Activated T-helper 2 cell treated with anti-CD3 and anti-CD28 coated beads, Interferon-gamma antibody, Interleukin-2, Interleukin-4, amounts not matched to agents 10 μg/mL and 5 μg/mL and 100 μg/mL, durations not matched to agents 14 hours and 24 hours and 36 hours (primary cell): ENCODE data around the gene C21orf58. TPM values are rescaled to one million over a fixed set of nuclear protein-coding genes. Genes with fewer than 3 reads are reported as not detected.

Source experiments
- DNase-seq: peaks from one replicate; pipeline ENCODE4 v3.0.0; 2021; ENCODE audit warnings: low spot score
- H3K27ac Mint-ChIP-seq: one replicate; pipeline ENCODE4 v1.8.0; 2021; ENCODE audit warnings: mixed read lengths
- H3K27me3 Mint-ChIP-seq: one replicate; pipeline ENCODE4 v1.8.0; 2021; ENCODE audit warnings: low read depth, mixed read lengths
- H3K36me3 Mint-ChIP-seq: one replicate; pipeline ENCODE4 v1.8.0; 2021; ENCODE audit warnings: low read depth, mixed read lengths
- H3K4me1 Mint-ChIP-seq: one replicate; pipeline ENCODE4 v1.8.0; 2021; ENCODE audit warnings: low read depth, mixed read lengths
- H3K4me3 Mint-ChIP-seq: one replicate; pipeline ENCODE4 v1.8.0; 2021; ENCODE audit warnings: low read depth, mild to moderate bottlenecking, moderate library complexity, mixed read lengths
- H3K9me3 Mint-ChIP-seq: one replicate; pipeline ENCODE4 v1.8.0; 2021; ENCODE audit warnings: mixed read lengths
- intact Hi-C: fragments of 100-400 bp; cut with micrococcal nuclease; formaldehyde crosslinking; loops from one replicate; pipeline ENCODE4 v1.15.1; 2023
- total RNA-seq: library from RNA; stranded (reverse); gene quantifications from 2 replicates; pipeline ENCODE4 v1.2.3, GENCODE V29; 2022

The C21orf58 gene
- total RNA-seq, 1 donor from 2014 or later: 32.8 TPM

- H3K9me3 Mint-ChIP-seq: no peaks in the 10 kb centered on the region
- peaks cover 54% of the 10 kb centered on the region for H3K36me3 Mint-ChIP-seq
- no peak for DNase-seq
- H3K4me3 Mint-ChIP-seq: no peak overlapping the region
- intact Hi-C loops: loop anchor here (10.0 kb wide), 1 partner anchor 353 kb away; no protein-coding TSS in a partner anchor
- no peak overlapping the region for H3K27ac Mint-ChIP-seq
- no peaks in the 10 kb centered on the region for H3K27me3 Mint-ChIP-seq
- peaks cover 12% of the 10 kb centered on the region for H3K4me1 Mint-ChIP-seq
Measured at GRCh38 chr21:46327711-46328110, 4.0 kb upstream of the C21orf58 start.

GRCh38 chr21:46326110-46326703 lies 2.5 kb upstream of the C21orf58 start:
- intact Hi-C loops: loop anchor here (10.0 kb wide), 1 partner anchor 351 kb away; no protein-coding TSS in a partner anchor

GRCh38 chr21:46325073-46325912 lies 1.6 kb upstream of the C21orf58 start:
- intact Hi-C loops: loop anchor here (1.0 to 10.0 kb wide), 3 partner anchors 96 to 350 kb away; partner anchors contain the start of genes DIP2A and LSS
- Mint-ChIP-seq H3K4me3 (peak overlapping the region; percentile 75), H3K27me3 (no peaks in the 10 kb centered on the region), H3K9me3 (no peaks in the 10 kb centered on the region), H3K36me3 (peaks cover 54% of the 10 kb centered on the region), H3K27ac (peak overlapping the region; percentile 51), H3K4me1 (peaks cover 28% of the 10 kb centered on the region)
- peak; percentile 25 for DNase-seq

More at GRCh38 chr21:46326110-46326703, 2.5 kb upstream of the C21orf58 start:
- Mint-ChIP-seq H3K9me3 (no peaks in the 10 kb centered on the region), H3K4me3 (peak overlapping the region; percentile 26), H3K27ac (peak overlapping the region; percentile 36), H3K36me3 (peaks cover 54% of the 10 kb centered on the region), H3K4me1 (peaks cover 21% of the 10 kb centered on the region), H3K27me3 (no peaks in the 10 kb centered on the region)
- no peak for DNase-seq

- Mint-ChIP-seq H3K9me3 (no peaks in the 10 kb centered on the region), H3K4me3 (peak overlapping the region; percentile 97), H3K27me3 (no peaks in the 10 kb centered on the region), H3K36me3 (peaks cover 55% of the 10 kb centered on the region), H3K27ac (peak overlapping the region; percentile 99), H3K4me1 (peaks cover 30% of the 10 kb centered on the region)
- DNase-seq: peak; percentile 78
- intact Hi-C loops: loop anchor here (1.0 to 10.0 kb wide), 4 partner anchors 38 to 350 kb away; partner anchors contain the start of genes DIP2A, LSS and YBEY
Measured at GRCh38 chr21:46324390-46325072, 861 bp upstream of the C21orf58 start.

- no peak for DNase-seq
- H3K27ac Mint-ChIP-seq: peak overlapping the region; percentile 93
- H3K4me3 Mint-ChIP-seq: peak overlapping the region; percentile 97
- intact Hi-C loops: loop anchor here (10.0 kb wide), 1 partner anchor 348 kb away; no protein-coding TSS in a partner anchor
- no peaks in the 10 kb centered on the region for H3K9me3 Mint-ChIP-seq
- peaks cover 30% of the 10 kb centered on the region for H3K4me1 Mint-ChIP-seq
- peaks cover 49% of the 10 kb centered on the region for H3K36me3 Mint-ChIP-seq
- H3K27me3 Mint-ChIP-seq: no peaks in the 10 kb centered on the region
Measured at GRCh38 chr21:46323227-46323709, 402 bp downstream of the C21orf58 start.

- peak overlapping the region; percentile 97 for H3K4me3 Mint-ChIP-seq
- H3K27ac Mint-ChIP-seq: peak overlapping the region; percentile 93
- peaks cover 30% of the 10 kb centered on the region for H3K4me1 Mint-ChIP-seq
- H3K9me3 Mint-ChIP-seq: no peaks in the 10 kb centered on the region
- DNase-seq: no peak
- peaks cover 44% of the 10 kb centered on the region for H3K36me3 Mint-ChIP-seq
- intact Hi-C loops: loop anchor here (10.0 kb wide), 1 partner anchor 348 kb away; no protein-coding TSS in a partner anchor
- no peaks in the 10 kb centered on the region for H3K27me3 Mint-ChIP-seq
Measured at GRCh38 chr21:46322351-46323226, 1.1 kb downstream of the C21orf58 start.

- Mint-ChIP-seq H3K27ac (peak overlapping the region; percentile 33), H3K36me3 (peaks cover 39% of the 10 kb centered on the region), H3K27me3 (no peaks in the 10 kb centered on the region), H3K4me3 (peak overlapping the region; percentile 39), H3K9me3 (no peaks in the 10 kb centered on the region), H3K4me1 (peaks cover 20% of the 10 kb centered on the region)
- intact Hi-C loops: loop anchor here (10.0 kb wide), 1 partner anchor 346 kb away; no protein-coding TSS in a partner anchor
- no peak for DNase-seq
Measured at GRCh38 chr21:46320331-46320801, 3.3 kb downstream of the C21orf58 start.

- Mint-ChIP-seq H3K4me1 (peaks cover 18% of the 10 kb centered on the region), H3K9me3 (no peaks in the 10 kb centered on the region), H3K27me3 (no peaks in the 10 kb centered on the region), H3K27ac (no peak overlapping the region), H3K4me3 (no peak overlapping the region), H3K36me3 (peaks cover 44% of the 10 kb centered on the region)
- DNase-seq: no peak
- intact Hi-C loops: no loop called here
Measured at GRCh38 chr21:46319186-46319585, 4.5 kb downstream of the C21orf58 start.

GRCh38 chr21:46318464-46318845 lies 5.2 kb downstream of the C21orf58 start:
- intact Hi-C loops: no loop called here
- peaks cover 18% of the 10 kb centered on the region for H3K4me1 Mint-ChIP-seq
- H3K36me3 Mint-ChIP-seq: peaks cover 49% of the 10 kb centered on the region
- no peak for DNase-seq
- no peak overlapping the region for H3K4me3 Mint-ChIP-seq
- H3K27me3 Mint-ChIP-seq: no peaks in the 10 kb centered on the region
- H3K9me3 Mint-ChIP-seq: no peaks in the 10 kb centered on the region
- H3K27ac Mint-ChIP-seq: no peak overlapping the region

GRCh38 chr21:46317710-46318463 lies 5.8 kb downstream of the C21orf58 start:
- Mint-ChIP-seq H3K4me3 (no peak overlapping the region), H3K27me3 (no peaks in the 10 kb centered on the region), H3K36me3 (peaks cover 49% of the 10 kb centered on the region), H3K9me3 (peaks cover under 1% of the 10 kb centered on the region), H3K4me1 (peaks cover 18% of the 10 kb centered on the region), H3K27ac (no peak overlapping the region)
- DNase-seq: no peak
- intact Hi-C loops: no loop called here

- intact Hi-C loops: no loop called here
- H3K27me3 Mint-ChIP-seq: no peaks in the 10 kb centered on the region
- peaks cover 47% of the 10 kb centered on the region for H3K36me3 Mint-ChIP-seq
- peaks cover 15% of the 10 kb centered on the region for H3K4me1 Mint-ChIP-seq
- no peak for DNase-seq
- peaks cover 4% of the 10 kb centered on the region for H3K9me3 Mint-ChIP-seq
- no peak overlapping the region for H3K27ac Mint-ChIP-seq
- H3K4me3 Mint-ChIP-seq: no peak overlapping the region
Measured at GRCh38 chr21:46316708-46317324, 6.9 kb downstream of the C21orf58 start.
